ENCODE measurements around the gene HLF.

HLF gene

DNA sequence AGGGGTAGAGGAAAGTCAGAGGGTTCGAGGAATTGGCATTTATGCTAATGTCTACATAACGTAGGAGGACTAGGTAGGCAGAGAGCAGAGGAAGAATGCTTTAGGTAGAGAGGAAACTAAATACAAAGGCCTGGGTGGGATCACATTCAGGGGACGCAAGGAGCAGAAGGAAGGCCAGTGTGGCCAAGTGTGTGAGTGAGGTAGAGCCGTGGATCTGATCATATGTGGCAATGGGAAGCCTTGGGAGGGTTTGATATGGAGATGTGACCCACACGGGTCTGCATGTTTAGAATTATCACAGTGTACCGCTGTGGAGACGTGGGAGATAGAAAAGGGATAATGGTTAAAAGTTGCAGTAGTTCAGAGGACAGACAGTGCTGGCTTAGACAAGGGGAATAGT is 43.1 kb downstream of the HLF start:
- DNase-seq (ENCODE audit: extremely low read depth in 1 of 2, low read depth in 1 of 2), result no peak

DNA sequence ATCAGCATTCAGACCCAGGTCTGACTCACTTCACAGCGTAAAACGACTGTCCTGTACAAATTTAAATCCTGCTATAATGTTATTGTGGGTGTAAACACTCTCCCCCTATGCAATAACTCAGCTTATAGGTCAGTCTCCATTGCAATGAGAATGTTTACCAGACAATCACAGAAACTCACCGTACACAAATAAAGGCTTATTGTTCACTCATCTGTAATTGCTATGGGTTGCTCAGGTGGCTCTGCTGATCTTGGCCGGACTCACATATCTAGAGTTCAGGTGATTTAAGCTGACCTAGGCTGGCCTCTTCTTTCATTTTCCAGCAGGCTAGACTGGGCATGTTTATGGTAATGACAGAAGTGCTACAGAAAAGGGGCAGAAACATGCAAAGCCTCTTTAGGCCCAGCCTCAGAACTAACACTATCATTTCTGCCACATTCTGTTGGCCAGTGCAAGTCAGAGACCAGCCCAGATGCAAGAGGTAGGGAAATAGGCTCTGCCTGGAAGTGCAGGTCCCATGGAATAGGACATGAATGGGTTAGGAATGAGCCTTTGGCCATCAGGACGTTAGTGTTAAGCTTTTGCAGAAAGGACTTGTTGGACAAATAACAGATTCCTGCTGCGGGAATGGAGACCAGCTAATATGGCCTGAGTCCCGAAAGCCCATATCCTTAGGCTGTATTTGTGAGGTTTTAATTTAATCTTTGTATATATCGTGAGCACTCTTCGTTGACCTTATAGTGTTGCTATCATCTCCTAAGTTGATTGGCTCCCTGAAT is 44.0 kb downstream of the HLF start:
- no peak for DNase-seq (ENCODE audit: extremely low read depth in 1 of 2, low read depth in 1 of 2)

DNA sequence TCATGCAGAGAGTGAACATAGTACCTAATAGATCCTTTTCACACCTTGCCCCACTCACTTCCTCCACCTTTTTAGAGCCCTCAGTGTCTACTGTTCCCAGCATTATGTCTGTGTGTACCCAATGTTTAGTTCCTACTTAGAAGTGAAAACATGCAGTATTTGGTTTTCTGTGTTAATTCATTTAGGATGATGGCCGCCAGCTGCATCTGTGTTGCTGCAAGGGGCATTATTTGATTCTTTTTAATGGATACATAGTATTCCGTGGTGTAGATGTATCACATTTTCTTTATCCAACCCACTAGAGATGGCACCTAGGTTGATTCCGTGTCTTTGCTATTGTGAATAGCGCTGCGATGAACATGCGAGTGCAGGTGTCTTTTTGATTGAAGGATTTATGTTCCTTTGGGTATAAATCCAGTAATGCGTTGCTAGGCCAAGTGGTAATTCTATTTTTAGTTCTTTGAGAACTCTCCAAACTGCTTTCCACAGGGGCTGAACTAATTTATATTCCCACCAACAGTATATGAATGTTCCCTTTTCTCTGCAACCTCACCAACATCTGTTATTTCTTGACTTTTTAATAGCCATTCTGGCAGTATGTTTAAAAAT is 47.1 kb downstream of the HLF start:
- no peak for DNase-seq (ENCODE audit: extremely low read depth in 1 of 2, low read depth in 1 of 2)

DNA sequence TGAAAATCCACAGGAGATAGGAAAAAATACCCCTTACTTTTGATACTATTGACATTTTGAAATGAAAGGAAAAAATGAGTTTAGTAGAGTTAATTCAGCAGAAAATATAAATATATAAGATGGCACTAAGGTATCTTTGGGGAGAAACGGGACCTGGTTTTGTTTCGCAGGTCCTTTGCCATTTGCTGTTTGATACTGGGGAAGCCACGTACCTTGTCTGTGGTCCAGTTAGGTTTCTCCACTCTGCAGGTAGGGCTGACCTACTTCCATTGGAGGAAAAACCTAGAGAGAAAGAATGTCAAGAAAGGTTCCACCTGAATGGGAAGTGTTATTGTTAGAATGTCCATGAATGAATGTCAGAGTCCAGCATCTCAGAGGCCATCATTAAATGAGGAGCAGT is 48.1 kb downstream of the HLF start:
- DNase-seq (ENCODE audit: extremely low read depth in 1 of 2, low read depth in 1 of 2), result no peak

DNA sequence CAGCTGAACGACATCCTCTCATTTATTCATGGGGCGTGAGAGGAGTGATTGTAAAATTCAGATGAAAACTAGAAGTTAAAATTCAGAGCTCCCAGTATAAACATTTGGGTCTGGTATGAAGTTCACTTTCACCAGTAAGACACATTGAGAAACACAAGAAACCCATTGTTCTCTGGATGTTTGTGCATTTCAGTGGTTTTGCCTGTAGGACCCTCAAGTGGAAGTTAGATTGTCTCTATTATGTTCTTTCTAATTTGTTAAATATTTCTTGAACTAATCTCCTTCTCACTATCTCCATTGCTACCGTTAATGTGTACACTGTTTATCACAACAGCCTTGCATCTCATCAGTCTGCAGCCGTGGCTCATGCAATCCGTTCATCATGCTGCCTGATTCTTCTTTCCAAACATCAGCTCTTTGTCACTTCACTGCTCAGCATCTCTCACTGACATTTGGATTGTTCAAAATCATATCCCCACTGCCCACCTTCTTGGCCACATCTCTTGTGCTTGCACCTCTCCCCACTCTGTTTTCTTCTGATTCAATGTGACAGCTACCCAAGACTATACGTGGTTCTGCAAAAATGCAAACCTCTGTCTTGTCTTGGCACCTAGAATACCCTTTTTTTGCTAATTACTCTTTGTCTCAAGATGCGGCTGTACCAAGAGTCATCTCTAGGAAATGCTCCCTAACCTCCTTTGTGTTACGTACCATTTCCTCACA is 49.5 kb downstream of the HLF start:
- no peak for DNase-seq (ENCODE audit: extremely low read depth in 1 of 2, low read depth in 1 of 2)

DNA sequence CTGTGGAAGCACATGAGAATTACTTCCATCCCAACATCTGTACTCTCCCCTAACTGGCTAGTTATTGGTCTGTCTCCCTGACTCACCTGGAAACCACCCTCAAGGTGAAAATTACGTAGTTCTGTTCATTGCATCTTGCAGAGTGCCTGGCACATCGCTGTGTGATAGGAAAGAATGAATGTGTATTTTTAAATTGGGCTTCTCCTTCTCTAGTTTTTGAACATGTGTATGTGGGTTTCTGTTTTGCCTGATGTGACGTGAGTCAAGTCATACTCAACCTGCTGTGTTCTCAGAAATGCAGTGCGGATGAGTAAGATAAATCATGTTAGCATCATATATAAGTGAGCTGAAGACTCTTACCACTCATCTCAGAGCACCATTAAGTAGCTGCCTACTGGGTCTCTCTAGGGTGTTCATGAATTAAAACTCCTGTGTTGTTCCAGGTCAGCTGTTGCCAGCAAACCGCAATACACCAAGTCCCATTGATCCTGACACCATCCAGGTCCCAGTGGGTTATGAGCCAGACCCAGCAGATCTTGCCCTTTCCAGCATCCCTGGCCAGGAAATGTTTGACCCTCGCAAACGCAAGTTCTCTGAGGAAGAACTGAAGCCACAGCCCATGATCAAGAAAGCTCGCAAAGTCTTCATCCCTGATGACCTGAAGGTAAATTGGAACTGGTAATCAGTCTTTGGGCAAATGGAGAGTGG is 50.2 kb downstream of the HLF start:
- no peak for DNase-seq (ENCODE audit: extremely low read depth in 1 of 2, low read depth in 1 of 2)

DNA sequence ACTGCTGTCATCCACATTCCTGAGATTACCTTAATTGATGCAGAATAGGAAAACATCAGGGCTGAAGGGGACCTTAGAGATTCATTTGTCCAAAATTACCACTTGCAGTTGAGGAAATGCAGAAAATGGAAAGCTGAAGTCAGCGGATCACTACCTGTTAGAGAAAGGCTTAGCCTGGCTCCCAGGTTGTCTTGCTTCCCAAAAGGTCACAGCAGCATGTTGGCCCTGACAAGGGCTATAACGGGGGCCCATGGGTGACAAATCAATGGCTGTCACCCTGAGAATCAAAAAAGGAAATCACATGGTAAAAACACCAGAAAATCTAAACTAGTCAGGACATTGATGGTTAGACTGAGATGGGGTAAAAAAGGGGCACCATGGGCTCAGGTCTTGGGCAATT is 51.7 kb downstream of the HLF start:
- no peak for DNase-seq (ENCODE audit: extremely low read depth in 1 of 2, low read depth in 1 of 2)

DNA sequence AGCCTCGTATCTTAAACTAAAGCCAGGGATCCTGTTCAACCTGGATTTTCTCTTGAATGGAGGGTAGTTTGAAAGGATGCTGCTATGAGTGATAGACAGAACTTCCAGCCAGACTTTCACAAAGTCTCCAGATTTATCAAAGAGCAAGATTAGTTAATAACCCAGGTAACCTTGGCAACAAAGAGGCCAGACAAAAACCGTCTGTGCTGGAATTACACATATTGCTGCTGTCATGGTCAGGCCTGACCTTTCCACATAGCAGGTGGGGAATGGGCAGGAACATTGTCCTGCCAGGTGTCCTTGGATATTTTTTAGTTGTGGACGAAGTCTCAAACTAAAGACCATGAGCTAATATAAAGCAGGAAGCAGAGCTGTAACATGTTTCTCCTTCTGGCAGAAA is 52.5 kb downstream of the HLF start:
- no peak for DNase-seq (ENCODE audit: extremely low read depth in 1 of 2, low read depth in 1 of 2)

DNA sequence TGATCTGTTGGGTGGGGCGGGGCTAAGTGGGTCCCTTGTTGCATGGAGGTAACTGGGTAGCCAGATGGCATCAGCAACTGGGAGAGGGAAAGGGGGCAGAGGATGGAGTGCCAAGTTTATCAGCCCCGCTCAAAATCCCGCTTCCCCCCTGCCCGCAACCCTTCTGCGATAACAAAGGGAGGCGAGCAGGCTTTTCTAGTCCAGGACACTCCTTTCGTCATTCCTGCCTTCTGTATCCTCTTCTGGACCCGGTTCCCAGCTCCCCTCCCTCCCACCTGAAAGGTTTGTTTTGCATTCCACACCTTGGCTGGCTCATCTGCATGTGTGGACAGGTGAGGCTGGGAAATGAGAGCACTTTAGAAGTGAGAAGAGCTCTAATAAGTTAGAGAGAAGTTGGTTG is 53.3 kb downstream of the HLF start:
- no peak for DNase-seq (ENCODE audit: extremely low read depth in 1 of 2, low read depth in 1 of 2)

DNA sequence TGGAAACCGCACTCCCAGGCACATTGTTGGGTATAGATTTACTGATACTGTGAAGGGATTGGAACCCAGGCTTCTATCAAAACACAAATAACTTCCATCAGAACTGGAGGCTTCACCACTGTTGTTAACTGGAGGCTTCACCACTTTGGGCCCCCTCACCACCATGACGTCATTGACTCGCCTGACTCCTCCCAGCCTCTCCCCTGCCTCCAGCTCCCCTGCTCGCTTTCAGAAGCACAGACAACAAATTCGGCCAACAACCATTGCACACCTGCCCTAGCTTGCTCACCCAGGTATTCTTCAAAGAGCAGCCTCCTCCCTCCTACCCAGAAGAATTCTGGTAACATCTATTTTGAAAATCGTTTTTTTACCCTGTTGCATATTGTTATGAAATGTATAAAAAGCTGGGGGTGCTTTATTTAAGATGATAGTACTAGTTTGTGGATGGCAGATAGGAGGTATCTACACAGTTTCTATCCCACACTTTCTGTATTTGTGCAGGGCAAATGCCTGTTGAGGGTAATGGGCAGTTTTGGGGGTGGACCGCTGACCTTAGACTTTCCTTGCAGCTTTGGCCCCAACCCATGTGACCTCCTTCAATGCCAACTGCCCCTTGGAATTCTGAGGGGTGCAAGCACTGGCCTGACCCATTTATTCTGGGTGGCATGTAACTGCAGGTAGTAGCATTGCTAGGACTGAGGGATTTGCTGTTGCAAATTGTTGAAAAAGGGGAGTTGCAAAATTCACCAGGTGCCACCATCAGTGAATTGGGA is 54.1 kb downstream of the HLF start:
- DNase-seq (ENCODE audit: extremely low read depth in 1 of 2, low read depth in 1 of 2), result no peak

DNA sequence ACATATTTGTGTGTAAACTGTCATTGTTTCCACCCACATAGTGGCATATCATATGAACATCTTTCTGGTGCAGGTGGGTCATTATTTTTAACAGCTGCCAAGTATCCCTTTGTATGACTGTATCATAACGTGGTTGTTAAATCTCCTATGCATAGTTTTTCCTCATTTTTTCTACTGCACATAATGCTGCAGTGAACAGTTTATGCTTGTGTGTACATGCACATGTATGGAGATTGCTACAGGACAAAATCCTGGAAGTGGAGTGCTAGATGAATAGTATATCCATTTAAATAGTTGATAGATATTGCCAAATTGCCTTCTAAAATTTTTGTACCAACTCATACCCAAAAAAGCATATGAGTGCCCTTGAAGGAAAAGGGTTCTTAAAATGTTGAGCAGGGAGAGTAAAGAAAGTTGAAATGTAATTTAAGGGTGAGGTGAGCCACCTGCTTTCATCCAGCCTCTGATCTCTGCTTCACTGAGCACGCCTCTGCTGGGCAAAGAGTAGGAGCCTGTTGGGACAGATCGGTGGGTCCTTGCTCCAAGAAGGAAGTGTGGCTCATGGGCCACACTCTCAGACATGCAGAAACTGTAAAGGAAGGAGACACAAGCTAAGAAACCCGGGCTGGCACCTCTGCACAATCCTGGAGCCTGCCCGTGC is 55.3 kb downstream of the HLF start:
- DNase-seq (ENCODE audit: extremely low read depth in 1 of 2, low read depth in 1 of 2), result no peak

DNA sequence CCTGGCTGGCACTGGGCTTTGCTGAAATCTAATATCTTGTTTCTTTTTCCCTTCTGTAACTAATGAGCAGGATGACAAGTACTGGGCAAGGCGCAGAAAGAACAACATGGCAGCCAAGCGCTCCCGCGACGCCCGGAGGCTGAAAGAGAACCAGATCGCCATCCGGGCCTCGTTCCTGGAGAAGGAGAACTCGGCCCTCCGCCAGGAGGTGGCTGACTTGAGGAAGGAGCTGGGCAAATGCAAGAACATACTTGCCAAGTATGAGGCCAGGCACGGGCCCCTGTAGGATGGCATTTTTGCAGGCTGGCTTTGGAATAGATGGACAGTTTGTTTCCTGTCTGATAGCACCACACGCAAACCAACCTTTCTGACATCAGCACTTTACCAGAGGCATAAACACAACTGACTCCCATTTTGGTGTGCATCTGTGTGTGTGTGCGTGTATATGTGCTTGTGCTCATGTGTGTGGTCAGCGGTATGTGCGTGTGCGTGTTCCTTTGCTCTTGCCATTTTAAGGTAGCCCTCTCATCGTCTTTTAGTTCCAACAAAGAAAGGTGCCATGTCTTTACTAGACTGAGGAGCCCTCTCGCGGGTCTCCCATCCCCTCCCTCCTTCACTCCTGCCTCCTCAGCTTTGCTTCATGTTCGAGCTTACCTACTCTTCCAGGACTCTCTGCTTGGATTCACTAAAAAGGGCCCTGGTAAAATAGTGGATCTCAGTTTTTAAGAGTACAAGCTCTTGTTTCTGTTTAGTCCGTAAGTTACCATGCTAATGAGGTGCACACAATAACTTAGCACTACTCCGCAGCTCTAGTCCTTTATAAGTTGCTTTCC is 56.0 kb downstream of the HLF start:
- DNase-seq (ENCODE audit: extremely low read depth in 1 of 2, low read depth in 1 of 2), result no peak

DNA sequence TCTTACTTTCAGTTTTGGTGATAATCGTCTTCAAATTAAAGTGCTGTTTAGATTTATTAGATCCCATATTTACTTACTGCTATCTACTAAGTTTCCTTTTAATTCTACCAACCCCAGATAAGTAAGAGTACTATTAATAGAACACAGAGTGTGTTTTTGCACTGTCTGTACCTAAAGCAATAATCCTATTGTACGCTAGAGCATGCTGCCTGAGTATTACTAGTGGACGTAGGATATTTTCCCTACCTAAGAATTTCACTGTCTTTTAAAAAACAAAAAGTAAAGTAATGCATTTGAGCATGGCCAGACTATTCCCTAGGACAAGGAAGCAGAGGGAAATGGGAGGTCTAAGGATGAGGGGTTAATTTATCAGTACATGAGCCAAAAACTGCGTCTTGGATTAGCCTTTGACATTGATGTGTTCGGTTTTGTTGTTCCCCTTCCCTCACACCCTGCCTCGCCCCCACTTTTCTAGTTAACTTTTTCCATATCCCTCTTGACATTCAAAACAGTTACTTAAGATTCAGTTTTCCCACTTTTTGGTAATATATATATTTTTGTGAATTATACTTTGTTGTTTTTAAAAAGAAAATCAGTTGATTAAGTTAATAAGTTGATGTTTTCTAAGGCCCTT is 56.8 kb downstream of the HLF start:
- no peak for DNase-seq (ENCODE audit: extremely low read depth in 1 of 2, low read depth in 1 of 2)

DNA sequence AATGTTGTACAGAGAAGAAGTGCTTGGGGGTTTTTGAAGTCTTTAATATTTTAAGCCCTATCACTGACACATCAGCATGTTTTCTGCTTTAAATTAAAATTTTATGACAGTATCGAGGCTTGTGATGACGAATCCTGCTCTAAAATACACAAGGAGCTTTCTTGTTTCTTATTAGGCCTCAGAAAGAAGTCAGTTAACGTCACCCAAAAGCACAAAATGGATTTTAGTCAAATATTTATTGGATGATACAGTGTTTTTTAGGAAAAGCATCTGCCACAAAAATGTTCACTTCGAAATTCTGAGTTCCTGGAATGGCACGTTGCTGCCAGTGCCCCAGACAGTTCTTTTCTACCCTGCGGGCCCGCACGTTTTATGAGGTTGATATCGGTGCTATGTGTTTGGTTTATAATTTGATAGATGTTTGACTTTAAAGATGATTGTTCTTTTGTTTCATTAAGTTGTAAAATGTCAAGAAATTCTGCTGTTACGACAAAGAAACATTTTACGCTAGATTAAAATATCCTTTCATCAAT is 57.8 kb downstream of the HLF start:
- DNase-seq (ENCODE audit: extremely low read depth in 1 of 2, low read depth in 1 of 2), result no peak

DNA sequence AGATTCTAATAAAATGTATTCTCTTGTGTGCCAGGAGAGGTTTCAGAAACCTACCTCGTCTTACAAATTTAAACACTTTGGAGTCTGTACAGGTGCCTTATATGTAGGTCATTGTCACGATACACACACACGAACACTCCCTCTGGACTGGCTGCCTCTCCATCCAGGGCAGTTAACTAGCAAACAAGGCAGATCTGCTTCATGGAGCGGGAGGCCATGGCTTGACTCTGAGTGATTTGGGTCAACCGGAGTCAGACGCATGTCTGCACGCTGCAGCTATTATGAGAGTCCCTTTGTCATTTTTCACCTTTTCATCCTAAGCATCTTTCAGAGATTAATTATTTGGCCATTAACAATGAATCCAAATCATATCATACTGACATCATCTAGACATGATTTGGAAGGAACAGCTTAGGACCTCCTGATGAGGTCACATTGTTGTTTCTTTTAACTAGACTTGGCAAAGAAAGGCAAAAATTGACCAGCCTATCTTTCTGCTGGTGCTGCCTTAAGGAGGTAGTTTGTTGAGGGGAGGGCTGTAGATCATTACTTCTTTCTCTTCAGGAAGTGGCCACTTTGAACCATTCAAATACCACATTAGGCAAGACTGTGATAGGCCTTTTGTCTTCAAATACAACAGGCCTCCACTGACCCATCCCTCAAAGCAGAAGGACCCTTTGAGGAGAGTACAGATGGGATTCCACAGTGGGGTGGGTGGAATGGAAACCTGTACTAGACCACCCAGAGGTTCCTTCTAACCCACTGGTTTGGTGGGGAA is 58.9 kb downstream of the HLF start:
- no peak for DNase-seq (ENCODE audit: extremely low read depth in 1 of 2, low read depth in 1 of 2)

DNA sequence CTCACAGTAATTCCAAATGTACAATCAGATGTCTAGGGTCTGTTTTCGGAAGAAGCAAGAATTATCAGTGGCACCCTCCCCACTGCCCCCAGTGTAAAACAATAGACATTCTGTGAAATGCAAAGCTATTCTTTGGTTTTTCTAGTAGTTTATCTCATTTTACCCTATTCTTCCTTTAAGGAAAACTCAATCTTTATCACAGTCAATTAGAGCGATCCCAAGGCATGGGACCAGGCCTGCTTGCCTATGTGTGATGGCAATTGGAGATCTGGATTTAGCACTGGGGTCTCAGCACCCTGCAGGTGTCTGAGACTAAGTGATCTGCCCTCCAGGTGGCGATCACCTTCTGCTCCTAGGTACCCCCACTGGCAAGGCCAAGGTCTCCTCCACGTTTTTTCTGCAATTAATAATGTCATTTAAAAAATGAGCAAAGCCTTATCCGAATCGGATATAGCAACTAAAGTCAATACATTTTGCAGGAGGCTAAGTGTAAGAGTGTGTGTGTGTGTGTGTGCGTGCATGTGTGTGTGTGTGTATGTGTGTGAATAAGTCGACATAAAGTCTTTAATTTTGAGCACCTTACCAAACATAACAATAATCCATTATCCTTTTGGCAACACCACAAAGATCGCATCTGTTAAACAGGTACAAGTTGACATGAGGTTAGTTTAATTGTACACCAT is 59.7 kb downstream of the HLF start:
- no peak for DNase-seq (ENCODE audit: extremely low read depth in 1 of 2, low read depth in 1 of 2)

DNA sequence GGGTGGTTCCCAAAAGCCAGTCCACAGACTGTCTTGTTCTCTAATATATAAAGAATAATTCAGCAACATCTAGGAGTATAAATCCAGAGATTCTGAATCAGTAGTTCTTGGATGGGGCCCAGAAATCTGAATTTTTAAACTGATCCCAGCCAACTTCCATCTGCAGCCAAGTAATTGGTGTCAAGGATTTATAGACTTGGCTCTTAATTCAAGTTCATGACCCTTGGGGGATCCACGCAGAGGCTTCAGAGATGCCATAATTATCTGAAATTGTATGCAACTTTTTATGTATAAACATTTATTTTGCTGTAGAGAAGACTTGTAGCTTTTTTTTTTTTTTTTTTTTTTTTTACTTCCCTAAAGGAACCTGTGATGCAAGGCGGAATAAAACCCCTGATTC is 60.6 kb downstream of the HLF start:
- DNase-seq (ENCODE audit: extremely low read depth in 1 of 2, low read depth in 1 of 2), result no peak

Data from stimulated activated CD8-positive, alpha-beta memory T cell treated with anti-CD3 and anti-CD28 coated beads, Interleukin-7, amount 100 ng/mL, for 48 hours (primary cell).